Measurements from ENCODE around the gene PHLDB1. TPM values are rescaled to one million over a fixed set of nuclear protein-coding genes. Genes with fewer than 3 reads are reported as not detected.

The PHLDB1 gene
- total RNA-seq, 6 experiments from 2014 or later = 5.4 to 11.7 (median 6.3) TPM

GRCh38 chr11:118699506-118700220 is 92.2 kb downstream of the PHLDB1 start:
- Histone ChIP-seq H3K27ac (no peak overlapping the region), H3K4me1 (no peaks in the 10 kb centered on the region), H3K4me3 (no peak overlapping the region), H3K27me3 (no peaks in the 10 kb centered on the region), H3K36me3 (no peaks in the 10 kb centered on the region), H3K9me3 (no peaks in the 10 kb centered on the region)
- ATAC-seq (peak in 2 of 4 donors; percentile 39 to 57), DNase-seq (no peak)
- intact Hi-C loops (cut with DNase I) = loop anchor here (10.0 kb wide), 3 partner anchors 85 to 255 kb away; partner anchors contain the start of gene UPK2 (in 1 of the 2)
- WGBS (ENCODE audit: insufficient coverage, low coverage, low lambda C conversion rate, missing lambda C conversion rate) = 74% methylated on average over 7 of the region's 7 CpGs
- TF ChIP-seq POLR2A (IDR thresholded peaks at IDR 0.05) = no peak
- TF ChIP-seq, protein P1, sequence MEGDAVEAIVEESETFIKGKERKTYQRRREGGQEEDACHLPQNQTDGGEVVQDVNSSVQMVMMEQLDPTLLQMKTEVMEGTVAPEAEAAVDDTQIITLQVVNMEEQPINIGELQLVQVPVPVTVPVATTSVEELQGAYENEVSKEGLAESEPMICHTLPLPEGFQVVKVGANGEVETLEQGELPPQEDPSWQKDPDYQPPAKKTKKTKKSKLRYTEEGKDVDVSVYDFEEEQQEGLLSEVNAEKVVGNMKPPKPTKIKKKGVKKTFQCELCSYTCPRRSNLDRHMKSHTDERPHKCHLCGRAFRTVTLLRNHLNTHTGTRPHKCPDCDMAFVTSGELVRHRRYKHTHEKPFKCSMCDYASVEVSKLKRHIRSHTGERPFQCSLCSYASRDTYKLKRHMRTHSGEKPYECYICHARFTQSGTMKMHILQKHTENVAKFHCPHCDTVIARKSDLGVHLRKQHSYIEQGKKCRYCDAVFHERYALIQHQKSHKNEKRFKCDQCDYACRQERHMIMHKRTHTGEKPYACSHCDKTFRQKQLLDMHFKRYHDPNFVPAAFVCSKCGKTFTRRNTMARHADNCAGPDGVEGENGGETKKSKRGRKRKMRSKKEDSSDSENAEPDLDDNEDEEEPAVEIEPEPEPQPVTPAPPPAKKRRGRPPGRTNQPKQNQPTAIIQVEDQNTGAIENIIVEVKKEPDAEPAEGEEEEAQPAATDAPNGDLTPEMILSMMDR (IDR thresholded peaks at IDR 0.05) = no peak

DNA sequence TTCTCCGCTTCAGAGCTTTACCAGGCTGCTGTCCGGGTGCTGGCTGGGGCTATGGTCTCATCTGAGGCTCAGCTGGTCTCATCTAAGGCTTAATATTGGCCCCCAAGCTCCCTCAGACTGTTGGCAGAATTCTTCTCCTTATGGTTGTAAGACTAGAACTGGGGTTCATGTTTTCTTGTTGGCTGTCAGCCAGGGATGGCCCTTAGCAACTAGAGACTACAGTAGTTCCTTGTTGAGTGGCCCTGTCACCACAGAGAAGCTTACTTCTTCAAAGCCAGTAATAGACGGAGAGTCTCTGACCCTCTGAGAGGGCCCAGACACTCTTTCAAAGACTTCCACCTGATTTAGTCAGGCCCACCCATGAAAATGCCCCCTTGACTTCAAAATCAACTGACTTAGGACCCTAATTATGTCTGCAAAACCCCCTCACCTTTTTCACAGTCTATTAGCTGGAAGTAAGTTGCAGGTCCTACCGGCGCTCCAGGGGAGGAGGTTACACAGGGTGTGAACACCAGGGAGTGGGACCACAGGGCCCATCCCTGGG is 96.2 kb downstream of the PHLDB1 start:
- peak; percentile 33 to 66 (median 46) for ATAC-seq
- TF ChIP-seq, protein P1 (IDR thresholded peaks at IDR 0.05) = no peak
- no peak for TF ChIP-seq POLR2A (IDR thresholded peaks at IDR 0.05)
- H3K36me3 ChIP-seq = no peaks in the 10 kb centered on the region
- intact Hi-C loops (cut with DNase I) = no loop called here
- H3K9me3 ChIP-seq = no peaks in the 10 kb centered on the region
- 96% methylated on average over 4 of the region's 5 CpGs for whole genome bisulfite sequencing (ENCODE audit: insufficient coverage, low coverage, low lambda C conversion rate, missing lambda C conversion rate)
- no peaks in the 10 kb centered on the region for H3K27me3 ChIP-seq
- H3K4me1 ChIP-seq = no peaks in the 10 kb centered on the region
- H3K4me3 ChIP-seq = no peak overlapping the region
- DNase-seq = peak in 1 of 3 donors; percentile 54
- H3K27ac ChIP-seq = no peak overlapping the region

DNA sequence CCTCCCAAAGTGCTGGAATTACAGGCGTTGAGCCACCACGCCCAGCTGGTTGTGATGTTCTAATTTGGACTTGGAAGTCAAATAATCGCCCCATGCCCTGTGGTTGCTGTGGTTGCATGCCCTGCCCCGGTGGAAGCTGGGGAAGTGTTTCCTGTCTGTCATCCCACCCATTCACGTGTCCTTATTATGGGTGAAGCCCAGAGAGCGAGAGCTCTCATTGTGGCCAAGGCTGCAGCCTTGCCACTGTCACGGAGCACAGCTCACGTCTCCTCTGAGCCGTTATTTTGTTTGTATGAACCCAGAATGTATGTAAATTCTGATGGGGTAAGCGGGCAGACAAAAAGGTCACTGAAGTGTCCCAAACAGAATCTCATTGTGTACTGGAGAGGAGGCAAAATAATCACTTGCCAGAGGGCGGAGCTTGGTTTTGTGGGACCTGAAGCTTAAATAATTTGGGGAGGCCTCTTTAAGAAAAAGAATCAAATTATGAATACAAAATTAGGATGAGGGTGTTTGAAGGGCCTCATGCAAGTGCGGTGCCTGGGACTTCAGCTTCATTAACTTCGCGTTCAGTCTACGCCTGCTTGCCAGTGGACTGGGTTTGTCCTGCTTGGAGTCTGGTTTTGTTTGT is 97.8 kb downstream of the PHLDB1 start:
- no peaks in the 10 kb centered on the region for H3K27me3 ChIP-seq
- no peaks in the 10 kb centered on the region for H3K9me3 ChIP-seq
- intact Hi-C loops (cut with DNase I) = no loop called here
- H3K4me3 ChIP-seq = no peak overlapping the region
- no peak overlapping the region for H3K27ac ChIP-seq
- ATAC-seq (peak in 3 of 4 donors; percentile 28 to 39 (median 30)), DNase-seq (no peak)
- TF ChIP-seq POLR2A (IDR thresholded peaks at IDR 0.05) = no peak
- TF ChIP-seq, protein P1 (IDR thresholded peaks at IDR 0.05) = no peak
- WGBS (ENCODE audit: insufficient coverage, low coverage, low lambda C conversion rate, missing lambda C conversion rate) = 44% methylated on average over 11 of the region's 15 CpGs
- H3K4me1 ChIP-seq = no peaks in the 10 kb centered on the region
- H3K36me3 ChIP-seq = no peaks in the 10 kb centered on the region

DNA sequence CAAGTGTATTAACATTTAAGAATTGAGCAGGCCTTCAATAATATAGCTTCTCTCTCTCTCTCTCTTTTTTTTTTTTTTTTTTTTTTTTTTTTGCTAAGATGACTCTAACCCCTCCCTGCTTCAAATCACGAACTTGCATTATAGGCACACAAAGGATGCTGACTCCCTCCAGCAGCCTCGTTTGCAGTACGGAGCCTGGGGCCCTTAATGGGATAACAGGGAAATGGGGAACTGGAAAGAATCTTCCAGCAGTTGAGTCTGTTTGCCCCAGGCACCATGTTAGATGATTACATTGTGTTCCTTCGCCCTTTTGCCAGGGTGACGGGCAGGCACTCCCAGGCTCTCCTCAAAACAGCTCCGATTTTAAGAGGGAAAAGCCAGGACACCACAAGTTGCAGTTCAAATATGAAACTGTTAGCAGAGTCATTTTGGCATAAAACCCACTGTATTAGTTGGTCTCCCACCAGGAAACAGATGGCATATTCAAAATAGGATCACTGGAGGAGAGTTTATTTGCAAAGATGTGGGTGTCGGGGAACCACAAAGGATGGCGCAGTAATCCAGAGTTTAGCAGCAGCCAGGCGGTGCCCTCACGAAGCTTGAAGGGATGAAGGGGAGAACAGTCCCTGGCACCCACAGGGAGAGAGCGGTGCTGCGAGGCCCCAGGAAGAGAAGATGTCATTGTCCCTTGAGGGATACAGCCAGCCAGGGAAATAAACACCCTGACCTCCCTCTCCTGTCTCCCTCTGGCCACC is 98.6 kb downstream of the PHLDB1 start:
- TF ChIP-seq, protein P1 (IDR thresholded peaks at IDR 0.05) = no peak
- TF ChIP-seq POLR2A (IDR thresholded peaks at IDR 0.05) = no peak
- Histone ChIP-seq H3K4me3 (no peak overlapping the region), H3K9me3 (no peaks in the 10 kb centered on the region), H3K27ac (no peak overlapping the region), H3K27me3 (no peaks in the 10 kb centered on the region), H3K36me3 (no peaks in the 10 kb centered on the region), H3K4me1 (no peaks in the 10 kb centered on the region)
- ATAC-seq (peak in 1 of 4 donors; percentile 11), DNase-seq (no peak)
- 68% methylated on average over 9 of the region's 12 CpGs for WGBS (ENCODE audit: insufficient coverage, low coverage, low lambda C conversion rate, missing lambda C conversion rate)
- intact Hi-C loops (cut with DNase I) = no loop called here
